ENCODE measurements around the gene COL6A5. TPM values are rescaled to one million over a fixed set of nuclear protein-coding genes. Genes with fewer than 3 reads are reported as not detected.
"Not testable (repeated sequence)": the region's sequence is repeated elsewhere in the genome, so short reads cannot be mapped to it uniquely, and the experiment has no call there.

COL6A5 gene
- polyA plus RNA-seq, 4 donors: 0.03 to 0.09 (median 0.06) TPM

DNA sequence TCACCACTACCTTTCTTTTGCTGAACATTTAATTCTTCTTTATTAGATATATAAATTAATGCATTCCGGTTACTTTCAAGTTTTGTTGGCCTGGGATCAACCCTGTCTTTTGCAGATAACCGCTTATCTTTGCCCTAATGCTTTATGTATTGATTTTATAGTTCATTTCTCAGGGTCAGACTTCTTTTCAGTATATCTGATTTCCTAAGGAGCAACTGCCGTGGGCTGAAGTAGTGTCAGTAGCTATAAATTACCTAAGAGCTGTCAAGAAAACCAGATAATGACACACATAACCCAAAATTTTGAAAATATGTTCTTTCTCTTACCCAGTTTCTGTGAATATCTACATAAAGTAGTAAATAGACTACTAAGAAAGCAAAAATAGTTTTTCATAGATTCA, 38.0 kb downstream of the COL6A5 start:
- DNase-seq (ENCODE audit: low read depth in 4 of 4, low spot score in 3 of 4): no peak

DNA sequence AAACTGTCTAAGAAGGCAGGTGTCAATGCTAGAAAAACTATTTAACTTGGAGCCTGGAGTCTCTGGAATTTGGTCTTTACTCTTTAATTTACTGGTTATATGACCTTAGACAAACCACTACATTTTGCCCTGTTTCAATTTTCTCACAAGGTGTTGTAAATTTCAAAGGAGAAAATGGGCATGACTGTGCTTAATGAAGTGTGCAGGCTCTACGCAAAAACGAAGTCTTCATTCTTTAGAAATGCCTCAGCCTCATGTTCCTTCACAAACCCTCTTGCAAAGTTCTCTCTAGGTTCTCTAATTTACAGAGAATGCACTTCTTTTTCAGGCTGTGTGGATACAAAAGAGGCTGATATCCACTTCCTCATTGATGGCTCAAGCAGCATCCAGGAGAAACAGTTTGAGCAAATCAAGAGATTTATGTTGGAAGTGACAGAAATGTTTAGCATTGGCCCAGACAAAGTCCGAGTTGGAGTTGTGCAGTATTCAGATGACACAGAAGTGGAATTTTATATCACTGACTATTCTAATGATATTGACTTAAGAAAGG, 39.1 kb downstream of the COL6A5 start:
- no peak for DNase-seq (ENCODE audit: low read depth in 4 of 4, low spot score in 3 of 4)

DNA sequence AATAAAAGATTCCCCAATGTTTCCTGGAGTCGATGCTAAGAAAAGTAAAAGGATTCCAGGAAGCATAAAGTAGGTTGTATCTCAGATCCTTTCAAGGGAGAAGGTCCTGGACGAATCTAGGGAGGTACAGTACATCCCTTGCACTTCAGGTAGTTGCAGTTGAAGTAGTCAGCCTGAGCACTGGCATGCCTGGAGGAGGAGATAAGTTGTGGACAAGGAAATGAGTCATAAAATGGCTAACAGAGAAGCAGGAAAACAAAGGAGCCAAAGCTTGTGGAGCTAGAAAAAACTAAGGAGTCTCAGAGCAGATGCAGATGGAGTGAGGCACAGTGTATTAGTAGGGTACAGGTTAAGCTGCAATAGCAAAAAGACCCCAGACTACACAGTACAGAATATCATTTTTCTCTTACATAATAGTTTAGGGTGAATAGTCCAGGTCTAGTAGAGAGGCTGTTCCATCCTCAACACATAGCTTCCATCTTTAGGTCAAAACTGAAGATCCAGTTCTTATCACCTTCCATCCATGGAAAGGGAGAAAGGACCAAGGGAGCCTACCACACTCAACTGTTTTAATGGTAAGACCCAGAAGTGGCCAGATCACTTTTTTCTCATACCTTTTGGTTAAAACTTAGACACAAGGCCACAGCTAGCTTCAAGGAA, 41.3 kb downstream of the COL6A5 start:
- DNase-seq (ENCODE audit: low read depth in 4 of 4, low spot score in 3 of 4): no peak

DNA sequence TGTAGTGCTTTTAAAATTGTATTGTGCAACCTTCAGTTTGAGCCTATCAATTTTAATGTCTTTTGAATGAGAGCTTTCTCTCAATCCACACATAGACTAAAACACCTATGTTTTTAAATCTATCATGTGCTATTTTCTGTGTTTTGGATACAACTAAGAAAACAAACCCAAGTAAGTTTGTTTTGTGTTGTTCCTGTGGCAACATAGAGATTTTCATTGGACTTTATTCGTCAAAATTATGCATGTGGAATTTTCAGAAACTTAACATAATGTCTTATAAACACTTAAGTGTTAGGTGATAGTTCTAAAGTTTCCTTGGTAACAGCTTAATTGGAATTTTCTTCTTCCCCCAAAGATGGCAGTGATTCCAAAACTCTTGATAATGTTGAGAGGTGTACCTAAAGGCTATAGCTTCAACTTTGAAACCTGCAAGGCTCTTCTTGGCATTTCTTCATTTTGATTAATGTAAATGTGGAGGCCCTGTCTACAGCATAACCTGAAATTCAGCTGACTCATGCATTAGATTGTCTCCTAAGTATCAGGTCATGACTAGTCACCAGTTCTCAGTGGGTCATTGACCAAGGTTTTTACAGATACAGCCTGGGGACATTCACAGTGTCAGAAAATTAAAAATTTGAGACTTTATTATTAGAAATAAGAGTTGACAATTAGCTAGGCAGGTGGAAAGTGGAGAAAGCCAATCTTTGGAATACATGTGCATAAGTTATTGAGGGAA, 44.4 kb downstream of the COL6A5 start:
- DNase-seq (ENCODE audit: low read depth in 4 of 4, low spot score in 3 of 4): no peak

DNA sequence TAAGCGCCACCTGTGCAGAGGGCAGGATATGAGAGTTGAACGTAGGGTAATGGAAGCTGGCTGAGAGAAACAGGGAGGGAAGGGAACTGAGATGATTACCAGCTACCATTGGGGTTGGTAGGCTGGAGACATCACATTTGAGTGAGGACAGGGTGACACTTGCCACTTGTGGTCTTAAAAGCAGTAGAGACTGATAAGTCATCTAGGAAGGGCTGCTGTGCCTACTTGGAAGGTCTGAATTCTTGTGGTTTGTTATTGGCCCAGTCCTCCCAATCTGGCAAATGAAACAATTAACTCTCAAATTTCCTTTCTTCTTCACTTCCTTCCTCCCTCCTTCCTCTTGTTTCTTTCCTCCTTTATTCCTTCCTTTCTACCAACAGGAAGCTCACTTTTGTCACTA, 46.8 kb downstream of the COL6A5 start:
- no peak for DNase-seq (ENCODE audit: low read depth in 4 of 4, low spot score in 3 of 4)

DNA sequence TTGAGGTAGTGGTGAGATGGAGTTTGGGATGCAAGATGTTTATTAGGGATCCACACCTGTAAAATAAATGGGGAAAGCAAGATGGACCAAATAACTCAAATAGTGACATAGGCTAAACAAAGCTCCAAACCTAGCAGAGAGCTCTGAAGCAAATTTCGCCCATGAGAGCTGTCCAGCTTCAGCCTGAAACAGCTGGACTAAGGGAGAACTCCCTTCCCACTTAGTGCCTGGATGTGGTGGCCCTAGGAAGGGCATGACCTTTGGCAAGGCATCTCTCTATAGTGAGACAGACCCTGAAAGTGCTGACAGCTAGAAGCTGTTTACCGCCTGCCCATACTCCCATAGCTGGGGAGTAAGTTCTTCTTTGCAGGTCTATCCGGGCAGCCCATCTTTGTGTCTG, 48.1 kb downstream of the COL6A5 start:
- DNase-seq (ENCODE audit: low read depth in 4 of 4, low spot score in 3 of 4): no peak

DNA sequence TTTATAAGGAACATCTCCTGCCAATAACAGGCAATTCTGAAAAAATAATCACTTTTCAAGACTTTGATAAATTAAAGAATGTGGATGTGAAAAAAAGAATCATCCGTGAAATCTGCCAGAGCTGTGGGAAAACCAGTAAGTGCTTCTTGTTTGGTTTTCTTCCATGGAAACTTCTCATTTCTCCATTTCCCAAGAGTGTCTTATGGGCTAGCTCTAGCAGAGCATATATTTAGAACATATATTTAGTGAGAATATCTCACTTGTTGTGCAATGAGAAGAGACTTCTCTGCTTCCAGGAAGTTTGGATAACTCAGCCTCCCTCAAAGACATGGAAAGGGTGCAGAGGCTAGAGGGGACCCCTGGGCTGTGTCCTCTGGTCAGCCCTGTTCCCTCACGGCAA, 49.9 kb downstream of the COL6A5 start:
- DNase-seq (ENCODE audit: low read depth in 4 of 4, low spot score in 3 of 4): no peak

DNA sequence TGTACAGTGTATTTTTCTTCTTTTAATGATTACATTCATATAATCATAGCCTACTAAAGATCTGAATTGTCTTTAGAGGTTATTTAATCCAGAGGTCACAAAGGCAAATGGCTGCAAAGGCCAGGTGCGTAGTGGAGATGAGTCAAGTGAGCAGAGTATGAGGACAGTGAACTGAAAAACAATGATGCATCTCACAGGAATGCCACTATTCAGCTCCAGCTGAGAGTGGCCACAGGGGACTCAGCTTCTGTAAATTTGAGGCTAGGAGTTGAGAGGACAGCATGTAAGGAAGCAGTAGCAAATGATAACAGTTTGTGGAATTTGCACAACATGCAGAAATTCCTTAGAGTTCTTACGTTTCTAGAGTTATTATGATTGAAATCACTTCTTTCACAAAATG, 50.4 kb downstream of the COL6A5 start:
- DNase-seq (ENCODE audit: low read depth in 4 of 4, low spot score in 3 of 4): no peak

DNA sequence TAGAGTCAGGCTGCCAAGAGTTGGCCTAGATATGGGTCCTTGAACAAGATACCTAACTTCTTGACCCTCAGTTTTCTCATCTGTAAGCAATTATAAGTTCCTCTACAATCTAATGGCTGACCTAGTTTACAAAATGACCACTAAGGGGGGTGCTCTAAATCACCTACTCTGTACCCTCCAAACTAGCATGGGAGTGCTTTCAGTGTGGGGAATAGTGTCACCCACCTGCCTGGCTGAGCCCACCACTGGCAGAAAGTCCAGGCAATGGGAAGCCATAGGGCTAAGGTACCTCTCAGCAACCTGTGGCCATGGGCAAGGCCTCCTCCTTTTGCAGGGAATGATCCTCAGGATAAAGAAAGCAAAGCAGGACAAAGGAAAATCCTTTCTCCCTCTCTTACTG, 58.9 kb downstream of the COL6A5 start:
- DNase-seq (ENCODE audit: low read depth in 4 of 4, low spot score in 3 of 4): no peak

DNA sequence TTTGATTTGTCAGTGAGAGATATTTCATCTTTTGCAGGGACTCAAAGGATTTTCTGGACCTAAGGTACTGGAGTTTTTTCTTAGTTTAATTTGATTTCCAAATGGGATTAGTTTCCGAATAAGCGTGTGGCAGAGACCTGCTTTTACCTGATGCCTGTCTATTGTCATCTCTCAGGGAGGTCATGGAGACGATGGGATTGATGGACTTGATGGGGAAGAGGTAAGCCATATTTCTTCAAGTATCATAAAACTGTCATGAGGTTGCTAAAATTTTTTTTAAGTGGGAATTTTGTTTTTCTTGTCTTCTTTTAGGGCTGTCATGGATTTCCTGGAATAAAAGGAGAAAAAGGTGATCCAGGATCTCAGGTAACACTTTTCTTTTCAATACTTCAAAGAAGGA, 60.5 kb downstream of the COL6A5 start:
- DNase-seq (ENCODE audit: low read depth in 4 of 4, low spot score in 3 of 4): no peak

DNA sequence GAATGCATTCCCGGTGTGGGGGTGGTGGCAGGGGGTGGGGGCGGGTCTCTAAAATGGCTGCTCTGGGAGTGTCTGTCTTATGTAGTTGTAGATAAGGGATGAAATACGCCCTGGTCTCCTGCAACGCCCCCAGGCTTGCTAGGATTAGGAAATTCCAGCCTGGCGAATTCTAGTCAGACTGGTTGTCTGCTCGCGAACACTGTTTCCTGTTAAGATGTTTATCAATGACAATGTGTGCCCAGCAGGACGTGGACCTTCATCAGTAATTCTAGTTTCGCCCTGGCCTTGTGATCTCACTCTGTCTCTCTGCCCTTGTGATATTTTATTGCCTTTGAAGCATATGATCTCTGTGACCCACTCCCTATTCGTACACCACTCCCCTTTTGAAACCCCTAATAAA, 62.8 kb downstream of the COL6A5 start:
- DNase-seq (ENCODE audit: low read depth in 4 of 4, low spot score in 3 of 4): not testable (repeated sequence)

DNA sequence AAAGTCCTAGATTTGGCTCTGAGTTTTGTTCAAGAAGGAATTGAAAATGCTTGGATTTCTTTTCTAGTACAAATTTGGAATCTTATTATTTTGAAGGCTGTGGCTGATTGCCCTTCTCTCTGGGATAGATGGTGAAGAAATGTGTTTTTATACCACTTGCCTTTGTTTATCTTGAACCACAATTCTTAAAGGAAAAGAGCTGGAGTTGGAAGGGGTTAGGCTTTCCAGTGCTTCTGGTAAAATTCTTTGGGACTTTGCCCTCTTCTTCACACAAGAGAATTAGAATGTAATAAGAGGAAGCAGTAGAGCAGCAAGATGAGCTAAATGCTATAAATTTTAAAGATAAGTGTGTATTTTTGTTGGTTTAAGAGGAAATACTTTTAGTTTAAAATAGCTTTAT, 65.8 kb downstream of the COL6A5 start:
- no peak for DNase-seq (ENCODE audit: low read depth in 4 of 4, low spot score in 3 of 4)

DNA sequence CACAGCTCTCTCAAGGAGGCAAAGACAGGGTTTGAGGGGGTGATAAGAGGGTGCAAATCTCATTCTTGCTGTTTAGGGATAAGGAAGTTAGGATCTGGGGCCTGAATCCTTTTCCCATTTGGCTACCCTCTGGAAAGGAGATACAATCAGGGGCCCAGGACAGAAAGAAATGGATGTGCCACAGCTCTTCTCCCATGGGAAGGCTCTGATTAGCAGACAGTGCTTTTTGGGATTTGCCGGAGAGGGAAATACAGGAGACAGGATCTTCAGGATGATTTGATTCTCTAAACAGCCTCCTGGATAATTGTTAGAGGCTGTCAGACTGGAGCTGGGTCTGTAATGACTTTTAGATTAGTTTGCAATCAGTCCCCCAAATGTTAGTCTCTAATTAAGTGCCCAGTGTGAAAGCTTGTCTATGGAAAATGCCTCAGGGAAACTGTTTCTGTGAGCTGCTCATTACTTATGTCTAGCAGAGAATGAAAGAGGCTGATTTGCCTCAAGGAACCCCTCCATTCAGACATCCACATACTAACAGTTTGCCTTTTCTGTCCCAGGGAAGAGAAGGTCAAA, 67.6 kb downstream of the COL6A5 start:
- DNase-seq (ENCODE audit: low read depth in 4 of 4, low spot score in 3 of 4): no peak

DNA sequence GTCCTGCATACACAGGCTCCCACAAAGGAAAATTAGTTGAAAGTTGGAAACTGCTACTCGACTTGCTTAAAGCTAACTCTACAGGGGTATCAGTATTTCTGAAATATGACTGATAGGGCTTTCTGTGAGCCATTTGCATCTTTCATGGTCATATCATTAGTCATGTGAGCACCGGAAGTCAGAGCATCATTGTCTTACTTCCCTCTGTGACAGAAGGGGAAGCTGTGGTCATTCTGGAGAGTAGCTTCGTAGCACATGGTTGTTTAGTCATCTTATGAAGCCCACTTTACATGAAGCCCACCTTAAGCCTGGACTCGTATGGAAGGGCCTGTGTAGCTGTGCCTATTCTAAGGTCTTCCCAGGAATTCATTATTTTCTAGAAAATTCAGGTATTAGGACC, 69.0 kb downstream of the COL6A5 start:
- DNase-seq (ENCODE audit: low read depth in 4 of 4, low spot score in 3 of 4): no peak

DNA sequence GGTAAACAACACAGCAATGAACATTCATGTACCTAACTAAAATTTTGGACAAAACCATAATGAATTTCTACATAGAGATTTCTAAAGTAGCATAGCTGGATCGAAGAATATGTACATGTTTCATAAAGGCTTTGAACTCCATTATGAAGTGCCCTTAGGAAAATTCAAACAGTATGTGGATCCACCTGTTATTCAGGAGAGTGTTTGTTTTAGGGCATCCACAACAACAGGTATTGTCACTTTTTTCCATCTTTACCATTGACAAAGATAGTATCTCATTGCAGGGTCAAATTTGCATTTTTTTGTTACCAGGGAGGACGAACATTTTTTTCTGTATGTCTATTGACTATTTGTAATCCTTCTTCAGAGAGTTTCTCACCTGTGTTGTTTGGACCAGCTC, 75.0 kb downstream of the COL6A5 start:
- DNase-seq (ENCODE audit: low read depth in 4 of 4, low spot score in 3 of 4): no peak

DNA sequence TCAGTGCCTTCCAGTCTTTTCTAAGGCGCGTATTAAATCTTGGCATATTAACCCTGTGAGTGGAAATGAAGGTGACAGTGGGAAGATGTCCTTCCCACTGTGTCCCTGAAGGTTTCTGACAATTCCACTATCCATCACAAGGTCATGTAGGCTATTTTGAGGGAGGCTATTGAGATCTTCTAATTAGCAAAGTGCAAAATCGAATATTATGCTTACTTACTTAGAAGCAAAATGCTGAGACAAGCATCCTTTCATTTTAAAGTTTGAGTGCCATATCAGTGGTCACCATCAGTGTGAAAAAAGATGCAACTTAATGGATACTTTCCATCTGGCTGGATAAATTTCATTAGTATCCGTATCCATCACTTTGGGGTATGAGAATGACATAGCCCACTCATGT, 77.6 kb downstream of the COL6A5 start:
- no peak for DNase-seq (ENCODE audit: low read depth in 4 of 4, low spot score in 3 of 4)

DNA sequence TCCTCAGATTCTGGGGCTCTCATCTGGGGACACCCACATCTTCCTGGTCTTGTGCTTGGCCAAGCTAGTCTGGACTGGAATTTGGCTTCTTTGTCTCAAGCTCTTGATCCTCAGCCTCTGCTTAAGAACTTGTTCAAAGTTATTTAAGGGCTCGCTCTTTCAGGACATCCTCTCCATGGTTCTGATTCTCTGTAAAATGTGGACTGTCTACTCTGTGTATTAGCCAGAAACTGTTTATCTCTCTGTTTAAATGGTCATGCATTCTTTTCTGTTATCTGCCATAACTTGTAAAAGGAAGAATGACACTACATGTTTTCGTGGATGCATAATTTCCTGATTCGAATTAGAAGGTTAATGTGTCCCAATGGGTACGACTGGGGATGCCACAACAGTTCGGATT, 79.4 kb downstream of the COL6A5 start:
- no peak for DNase-seq (ENCODE audit: low read depth in 4 of 4, low spot score in 3 of 4)

DNA sequence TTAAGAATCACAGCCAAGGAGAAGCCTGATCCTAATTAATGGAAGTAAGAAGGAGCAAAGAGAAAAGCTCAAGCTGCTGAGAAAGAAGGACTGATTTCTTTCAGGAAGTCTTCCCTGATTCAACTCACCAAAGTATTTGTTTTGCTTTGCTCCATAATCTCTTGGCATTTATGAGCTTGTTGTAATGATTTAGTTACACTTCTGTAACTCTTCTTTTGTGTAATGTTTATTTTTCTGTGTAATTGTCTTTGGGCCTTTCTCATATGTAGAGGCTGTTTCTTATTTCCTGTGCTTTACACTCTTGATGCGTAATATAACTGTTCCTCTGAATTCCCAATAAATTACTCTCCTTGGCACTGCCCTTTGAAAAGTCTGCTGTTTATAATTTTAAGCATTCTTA, 80.0 kb downstream of the COL6A5 start:
- peak in 1 of 4 donors; percentile 5 for DNase-seq (ENCODE audit: low read depth in 4 of 4, low spot score in 3 of 4)

DNA sequence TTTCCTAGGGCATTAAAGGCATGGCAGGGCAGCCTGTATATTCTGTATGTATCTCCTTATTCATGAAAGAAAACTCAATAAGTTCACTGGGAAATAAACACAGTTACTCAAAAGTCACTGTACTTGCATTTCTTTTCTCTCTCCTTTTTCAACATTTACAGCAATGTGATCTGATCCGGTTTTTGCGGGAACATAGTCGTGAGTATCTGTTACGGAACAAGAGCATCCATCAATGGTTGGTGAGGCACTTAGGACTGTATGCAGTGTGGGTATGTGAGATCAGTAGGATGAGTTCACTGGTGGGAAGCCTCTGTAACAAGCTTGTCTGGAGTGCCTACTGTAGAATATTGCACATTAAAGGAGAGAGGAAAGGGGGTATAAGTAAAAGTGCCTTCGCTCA, 80.7 kb downstream of the COL6A5 start:
- no peak for DNase-seq (ENCODE audit: low read depth in 4 of 4, low spot score in 3 of 4)

DNA sequence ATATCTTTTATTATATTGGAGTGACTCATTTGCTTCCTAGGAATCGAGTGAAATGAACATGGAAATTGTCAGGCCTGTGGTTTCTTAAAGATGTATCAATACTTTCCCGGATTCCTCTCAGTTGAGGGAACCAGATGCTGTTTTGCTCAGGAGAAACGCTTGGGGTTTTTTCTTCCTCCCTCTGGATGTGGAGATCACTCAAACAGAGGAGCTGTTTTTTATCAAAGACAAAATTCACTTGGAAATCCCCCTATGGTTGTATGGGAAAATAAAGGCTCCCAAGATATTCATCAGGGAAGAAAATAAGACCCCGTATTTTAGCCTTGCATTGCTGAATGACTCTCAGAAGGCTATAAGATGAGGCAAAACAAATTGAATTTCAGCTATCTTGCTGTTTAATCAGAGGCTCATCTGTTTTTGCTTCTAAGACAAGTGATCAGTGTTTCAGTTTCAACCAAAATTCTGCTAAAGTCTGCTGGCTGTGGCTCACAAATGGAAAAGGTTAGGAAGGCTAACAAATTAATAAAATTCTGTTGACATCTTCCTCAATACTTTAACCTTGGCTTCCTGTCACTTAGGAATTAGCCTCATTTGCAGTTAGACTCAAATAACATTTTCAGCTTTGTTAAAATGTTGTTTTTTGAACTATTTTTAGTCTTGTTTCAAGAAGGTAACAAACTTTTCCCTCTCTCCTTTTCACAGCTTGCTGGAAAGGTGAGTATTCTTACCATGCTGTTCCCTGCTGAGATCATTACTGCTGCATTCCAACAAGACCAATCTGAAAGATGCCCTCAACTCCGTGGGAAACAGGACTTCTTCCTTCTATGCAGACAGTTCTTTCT, 83.6 kb downstream of the COL6A5 start:
- no peak for DNase-seq (ENCODE audit: low read depth in 4 of 4, low spot score in 3 of 4)

DNA sequence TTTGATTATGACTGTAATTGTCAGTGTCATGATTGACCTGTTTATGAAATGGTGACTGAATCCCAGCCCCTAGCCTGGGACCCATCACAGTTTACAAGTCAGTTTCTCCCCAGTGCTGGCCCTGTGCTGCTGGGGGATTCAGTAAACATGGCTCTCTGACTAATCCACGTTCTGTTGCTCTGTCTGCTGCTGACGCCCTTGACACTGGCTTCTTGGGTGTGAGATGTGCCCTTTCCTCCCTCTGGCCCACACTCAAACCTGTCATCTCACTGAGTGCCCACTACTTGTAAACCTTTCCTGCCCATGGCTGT, 84.2 kb downstream of the COL6A5 start:
- DNase-seq (ENCODE audit: low read depth in 4 of 4, low spot score in 3 of 4): no peak

Data from right renal pelvis (tissue), 4 donors.